NK-92 treated with Interleukin-12 subunit alpha and Interleukin-12 subunit beta, amount 100 ng/mL, for 24 hours (cell line): ENCODE data around the gene STXBP1.
"Not testable (repeated sequence)": the region's sequence is repeated elsewhere in the genome, so short reads cannot be mapped to it uniquely, and the experiment has no call there.

Source experiments
- DNase-seq: peaks from one replicate; lab custom pipeline; 2025; lab: John Stamatoyannopoulos, UW

Gene STXBP1

GRCh38 chr9:127621339-127621970, 9.4 kb downstream of the STXBP1 start:
- DNase-seq = not testable (repeated sequence)

GRCh38 chr9:127626752-127627493, 14.8 kb downstream of the STXBP1 start:
- no peak for DNase-seq

GRCh38 chr9:127627494-127627855, 15.4 kb downstream of the STXBP1 start:
- DNase-seq = no peak

- DNase-seq = no peak
These were observed 16.8 kb downstream of the STXBP1 start for GRCh38 chr9:127628758-127629467.

GRCh38 chr9:127629468-127630081, 17.5 kb downstream of the STXBP1 start:
- no peak for DNase-seq

GRCh38 chr9:127633216-127633862, 21.3 kb downstream of the STXBP1 start:
- DNase-seq = no peak

GRCh38 chr9:127634021-127634420, 21.9 kb downstream of the STXBP1 start:
- no peak for DNase-seq

- no peak for DNase-seq
These were observed 22.6 kb downstream of the STXBP1 start for GRCh38 chr9:127634698-127635097.

- DNase-seq = no peak
These were observed 23.2 kb downstream of the STXBP1 start for GRCh38 chr9:127635201-127635735.

GRCh38 chr9:127637322-127637847, 25.3 kb downstream of the STXBP1 start:
- no peak for DNase-seq

GRCh38 chr9:127640908-127641545, 28.9 kb downstream of the STXBP1 start:
- no peak for DNase-seq

GRCh38 chr9:127642082-127642740, 30.1 kb downstream of the STXBP1 start:
- no peak for DNase-seq

GRCh38 chr9:127644146-127644827, 32.2 kb downstream of the STXBP1 start:
- no peak for DNase-seq

- DNase-seq = no peak
These were observed 32.9 kb downstream of the STXBP1 start for GRCh38 chr9:127644943-127645342.

- no peak for DNase-seq
These were observed 35.4 kb downstream of the STXBP1 start for GRCh38 chr9:127647451-127647850.

GRCh38 chr9:127650518-127650917, 38.4 kb downstream of the STXBP1 start:
- no peak for DNase-seq

- DNase-seq = no peak
These were observed 39.9 kb downstream of the STXBP1 start for GRCh38 chr9:127651697-127652610.

GRCh38 chr9:127652733-127653132, 40.7 kb downstream of the STXBP1 start:
- DNase-seq = no peak

GRCh38 chr9:127654619-127655018, 42.5 kb downstream of the STXBP1 start:
- DNase-seq = no peak
